ENCODE results near the gene PANK1. TPM values are rescaled to one million over a fixed set of nuclear protein-coding genes. Genes with fewer than 3 reads are reported as not detected.

Gene PANK1
- polyA plus RNA-seq, 2 donors = 1.5 to 2.6 TPM

DNA sequence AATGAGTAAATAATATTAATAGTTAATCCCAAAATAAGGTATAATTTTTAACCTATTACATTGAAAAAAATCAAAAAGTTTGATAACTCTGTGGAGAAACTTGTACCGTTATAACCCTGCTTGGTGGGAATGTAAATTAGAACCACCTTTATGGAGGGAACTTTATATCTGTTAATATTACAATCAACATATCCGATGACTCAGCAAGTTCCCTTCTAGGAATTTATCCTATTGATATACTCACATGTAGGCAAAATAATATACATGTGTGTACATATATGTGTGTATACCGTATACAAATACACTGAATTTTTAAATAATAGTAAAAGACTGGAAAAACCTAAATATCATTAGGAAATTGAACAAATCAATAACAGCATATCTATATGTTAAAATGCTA lies 54.7 kb downstream of the PANK1 start:
- WGBS, 2 donors = 78 to 82% methylated on average over 3 of the region's 3 CpGs
- no peaks in the 10 kb centered on the region for H3K4me1 ChIP-seq (ENCODE audit: control insufficient read depth in 2 of 2, insufficient read depth in 2 of 2, low read length in 1 of 2)
- no peaks in the 10 kb centered on the region for H3K9me3 ChIP-seq (ENCODE audit: control insufficient read depth in 2 of 2, insufficient read depth in 1 of 2, low read depth in 1 of 2, low read length in 1 of 2)
- peaks cover 0 to 2% of the 10 kb centered on the region in 2 donors for H3K36me3 ChIP-seq (ENCODE audit: control insufficient read depth in 2 of 2, insufficient read depth in 2 of 2, low read length in 1 of 2)
- H3K4me3 ChIP-seq (ENCODE audit: low read depth in 1 of 2, low read length in 2 of 2) = no peak overlapping the region
- H3K27me3 ChIP-seq (ENCODE audit: control insufficient read depth in 1 of 2, insufficient read depth in 2 of 2, low read length in 2 of 2) = no peaks in the 10 kb centered on the region
- no peak overlapping the region for H3K27ac ChIP-seq (ENCODE audit: low read depth in 2 of 2, low read length in 1 of 2)

DNA sequence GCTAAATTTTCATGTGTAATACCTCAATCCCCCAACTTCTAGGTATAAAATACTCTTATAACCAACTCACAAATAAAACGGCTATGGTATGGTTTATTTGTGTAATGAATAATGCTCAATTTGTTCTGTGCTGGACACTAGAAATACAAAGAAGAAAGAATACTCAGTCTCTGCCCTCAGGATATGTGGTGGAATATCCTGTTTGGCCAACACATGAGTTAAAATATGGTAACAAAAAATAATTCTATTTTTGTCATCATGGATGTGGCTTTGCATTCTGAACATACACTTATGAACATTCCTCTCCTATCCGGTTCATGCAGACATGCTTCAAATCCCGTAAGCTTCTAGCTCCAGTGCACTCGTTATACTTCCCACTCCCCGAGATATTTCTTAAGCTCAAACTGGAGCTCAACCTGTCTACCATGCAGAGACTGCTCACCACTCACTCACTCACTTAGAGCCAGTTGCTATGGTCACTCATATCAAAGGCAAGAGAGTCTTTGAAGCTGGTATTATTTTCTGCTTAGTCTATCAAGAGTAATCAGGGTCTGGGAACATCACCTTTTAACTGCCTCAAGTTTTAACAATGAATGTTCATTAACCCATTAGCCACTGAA lies 55.8 kb downstream of the PANK1 start:
- Histone ChIP-seq H3K36me3 (ENCODE audit: control insufficient read depth in 2 of 2, insufficient read depth in 2 of 2, low read length in 1 of 2) (peaks cover 2% of the 10 kb centered on the region in 2 donors), H3K4me1 (ENCODE audit: control insufficient read depth in 2 of 2, insufficient read depth in 2 of 2, low read length in 1 of 2) (no peaks in the 10 kb centered on the region), H3K9me3 (ENCODE audit: control insufficient read depth in 2 of 2, insufficient read depth in 1 of 2, low read depth in 1 of 2, low read length in 1 of 2) (no peaks in the 10 kb centered on the region), H3K27me3 (ENCODE audit: control insufficient read depth in 1 of 2, insufficient read depth in 2 of 2, low read length in 2 of 2) (no peaks in the 10 kb centered on the region), H3K27ac (ENCODE audit: low read depth in 2 of 2, low read length in 1 of 2) (no peak overlapping the region), H3K4me3 (ENCODE audit: low read depth in 1 of 2, low read length in 2 of 2) (no peak overlapping the region)
- 74 to 81% methylated on average over 5 of the region's 5 CpGs for WGBS, 2 donors

DNA sequence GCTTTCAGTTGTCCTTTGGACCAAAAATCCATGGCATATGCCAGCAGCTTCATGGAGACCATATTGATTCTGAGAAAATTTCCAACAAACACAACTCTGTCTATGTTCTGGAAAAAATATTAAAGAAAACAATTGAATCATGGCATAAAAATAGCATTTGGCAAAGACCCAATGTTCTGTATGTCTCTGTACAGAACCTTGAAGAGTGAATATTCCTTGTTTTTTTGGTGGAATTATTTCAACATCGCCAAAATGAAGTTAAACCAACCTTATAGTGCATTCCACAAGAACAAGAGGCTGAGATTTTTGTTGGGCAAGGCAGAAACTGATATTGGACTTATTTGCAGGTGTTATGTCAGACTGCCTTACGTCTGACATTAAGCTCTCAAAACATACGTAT lies 56.4 kb downstream of the PANK1 start:
- H3K4me1 ChIP-seq (ENCODE audit: control insufficient read depth in 2 of 2, insufficient read depth in 2 of 2, low read length in 1 of 2) = no peaks in the 10 kb centered on the region
- no peak overlapping the region for H3K27ac ChIP-seq (ENCODE audit: low read depth in 2 of 2, low read length in 1 of 2)
- no peaks in the 10 kb centered on the region for H3K9me3 ChIP-seq (ENCODE audit: control insufficient read depth in 2 of 2, insufficient read depth in 1 of 2, low read depth in 1 of 2, low read length in 1 of 2)
- H3K27me3 ChIP-seq (ENCODE audit: control insufficient read depth in 1 of 2, insufficient read depth in 2 of 2, low read length in 2 of 2) = no peaks in the 10 kb centered on the region
- H3K36me3 ChIP-seq (ENCODE audit: control insufficient read depth in 2 of 2, insufficient read depth in 2 of 2, low read length in 1 of 2) = peaks cover 2% of the 10 kb centered on the region in 2 donors
- H3K4me3 ChIP-seq (ENCODE audit: low read depth in 1 of 2, low read length in 2 of 2) = no peak overlapping the region
- WGBS, 2 donors = 90 to 91% methylated on average over 3 of the region's 3 CpGs

DNA sequence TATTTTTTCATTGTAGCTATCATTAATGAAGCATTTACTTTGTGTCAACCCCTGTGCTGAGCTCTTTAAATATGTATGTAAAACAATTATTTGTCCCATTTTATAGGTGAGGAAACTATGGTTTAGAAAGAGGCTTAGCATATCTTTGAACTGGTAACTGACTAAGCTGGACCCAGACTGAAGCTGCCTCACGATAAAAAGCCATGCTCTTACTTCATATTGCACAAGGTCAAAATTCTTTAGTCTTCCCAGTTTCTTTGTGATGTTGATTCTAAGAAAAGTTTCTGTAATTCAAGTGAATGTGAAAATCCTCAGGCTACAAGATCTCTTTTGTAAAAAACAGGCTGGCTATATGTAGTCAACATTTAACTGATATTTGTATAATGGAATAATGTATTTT lies 63.0 kb downstream of the PANK1 start:
- Histone ChIP-seq H3K36me3 (ENCODE audit: control insufficient read depth in 2 of 2, insufficient read depth in 2 of 2, low read length in 1 of 2) (peaks cover 0 to 2% of the 10 kb centered on the region in 2 donors), H3K4me3 (ENCODE audit: low read depth in 1 of 2, low read length in 2 of 2) (no peak overlapping the region), H3K27me3 (ENCODE audit: control insufficient read depth in 1 of 2, insufficient read depth in 2 of 2, low read length in 2 of 2) (no peaks in the 10 kb centered on the region), H3K9me3 (ENCODE audit: control insufficient read depth in 2 of 2, insufficient read depth in 1 of 2, low read depth in 1 of 2, low read length in 1 of 2) (no peaks in the 10 kb centered on the region), H3K27ac (ENCODE audit: low read depth in 2 of 2, low read length in 1 of 2) (no peak overlapping the region), H3K4me1 (ENCODE audit: control insufficient read depth in 2 of 2, insufficient read depth in 2 of 2, low read length in 1 of 2) (no peaks in the 10 kb centered on the region)
- WGBS, 2 donors = 89 to 97% methylated on average over 1 of the region's 1 CpG

DNA sequence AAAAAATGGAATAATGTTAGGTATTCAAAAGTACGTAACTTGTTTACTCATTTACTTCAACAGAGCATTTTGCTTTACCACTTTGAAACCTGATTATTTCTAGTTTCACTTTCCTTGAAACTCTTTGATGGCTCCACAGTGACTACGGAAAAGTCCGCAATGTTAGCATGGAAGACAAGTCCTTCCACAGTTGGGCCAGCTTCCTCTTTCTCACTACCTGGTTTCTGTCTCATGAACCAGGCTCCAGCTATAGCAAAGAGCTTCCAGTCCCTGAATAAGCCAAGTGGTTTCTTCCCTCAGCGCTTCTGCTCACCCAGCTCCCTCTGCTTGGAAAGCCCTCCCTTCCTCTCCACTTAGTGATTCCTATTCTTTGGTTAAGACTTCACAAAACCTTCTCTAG lies 64.8 kb downstream of the PANK1 start:
- H3K27ac ChIP-seq (ENCODE audit: low read depth in 2 of 2, low read length in 1 of 2) = no peak overlapping the region
- 91 to 93% methylated on average over 4 of the region's 4 CpGs for WGBS, 2 donors
- no peak overlapping the region for H3K4me3 ChIP-seq (ENCODE audit: low read depth in 1 of 2, low read length in 2 of 2)
- H3K27me3 ChIP-seq (ENCODE audit: control insufficient read depth in 1 of 2, insufficient read depth in 2 of 2, low read length in 2 of 2) = no peaks in the 10 kb centered on the region
- no peaks in the 10 kb centered on the region for H3K9me3 ChIP-seq (ENCODE audit: control insufficient read depth in 2 of 2, insufficient read depth in 1 of 2, low read depth in 1 of 2, low read length in 1 of 2)
- peaks cover 0 to 1% of the 10 kb centered on the region in 2 donors for H3K36me3 ChIP-seq (ENCODE audit: control insufficient read depth in 2 of 2, insufficient read depth in 2 of 2, low read length in 1 of 2)
- H3K4me1 ChIP-seq (ENCODE audit: control insufficient read depth in 2 of 2, insufficient read depth in 2 of 2, low read length in 1 of 2) = no peaks in the 10 kb centered on the region

DNA sequence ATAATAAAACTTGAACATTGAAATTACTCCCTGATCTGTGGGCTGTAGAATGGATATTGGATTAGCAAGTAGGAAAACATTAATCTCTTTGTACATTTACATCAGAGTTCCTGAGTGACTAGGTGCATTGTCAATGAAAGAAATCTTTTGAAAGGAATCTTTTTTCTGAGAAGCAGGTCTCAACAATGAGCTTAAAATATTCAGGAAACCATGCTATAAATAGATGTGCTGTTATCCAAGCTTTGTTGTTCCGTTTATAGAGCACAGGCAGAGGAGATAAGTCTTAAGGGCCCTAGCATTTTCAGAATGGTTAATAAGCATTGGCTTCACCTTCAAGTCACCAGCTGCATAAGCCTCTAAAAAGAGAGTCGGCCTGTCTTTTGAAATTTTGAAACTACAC lies 68.3 kb downstream of the PANK1 start:
- WGBS, 2 donors = 86 to 87% methylated on average over 2 of the region's 2 CpGs
- Histone ChIP-seq H3K4me3 (ENCODE audit: low read depth in 1 of 2, low read length in 2 of 2) (no peak overlapping the region), H3K9me3 (ENCODE audit: control insufficient read depth in 2 of 2, insufficient read depth in 1 of 2, low read depth in 1 of 2, low read length in 1 of 2) (no peaks in the 10 kb centered on the region), H3K4me1 (ENCODE audit: control insufficient read depth in 2 of 2, insufficient read depth in 2 of 2, low read length in 1 of 2) (peaks cover 0 to 4% of the 10 kb centered on the region in 2 donors), H3K27ac (ENCODE audit: low read depth in 2 of 2, low read length in 1 of 2) (no peak overlapping the region), H3K27me3 (ENCODE audit: control insufficient read depth in 1 of 2, insufficient read depth in 2 of 2, low read length in 2 of 2) (no peaks in the 10 kb centered on the region), H3K36me3 (ENCODE audit: control insufficient read depth in 2 of 2, insufficient read depth in 2 of 2, low read length in 1 of 2) (no peaks in the 10 kb centered on the region)

DNA sequence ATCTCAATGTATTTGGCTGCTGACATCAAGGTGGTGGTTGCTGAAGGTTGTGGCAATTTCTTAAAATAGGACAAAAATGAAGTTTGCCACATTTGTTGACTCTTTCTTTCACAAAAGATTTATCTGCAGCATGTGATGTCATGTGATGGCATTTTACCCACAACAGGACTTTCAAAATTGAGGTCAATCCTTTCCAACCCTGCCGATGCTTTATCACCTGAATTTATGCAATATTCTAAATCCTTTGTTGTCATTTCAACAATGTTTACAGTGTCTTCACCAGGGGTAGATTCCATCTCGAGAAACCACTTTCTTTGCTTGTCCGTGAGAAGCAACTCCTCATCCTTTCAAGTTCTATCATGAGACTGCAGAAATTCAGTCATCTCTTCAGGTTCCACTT lies 69.0 kb downstream of the PANK1 start:
- Histone ChIP-seq H3K27ac (ENCODE audit: low read depth in 2 of 2, low read length in 1 of 2) (no peak overlapping the region), H3K36me3 (ENCODE audit: control insufficient read depth in 2 of 2, insufficient read depth in 2 of 2, low read length in 1 of 2) (no peaks in the 10 kb centered on the region), H3K4me1 (ENCODE audit: control insufficient read depth in 2 of 2, insufficient read depth in 2 of 2, low read length in 1 of 2) (peaks cover 0 to 4% of the 10 kb centered on the region in 2 donors), H3K9me3 (ENCODE audit: control insufficient read depth in 2 of 2, insufficient read depth in 1 of 2, low read depth in 1 of 2, low read length in 1 of 2) (no peaks in the 10 kb centered on the region), H3K27me3 (ENCODE audit: control insufficient read depth in 1 of 2, insufficient read depth in 2 of 2, low read length in 2 of 2) (no peaks in the 10 kb centered on the region), H3K4me3 (ENCODE audit: low read depth in 1 of 2, low read length in 2 of 2) (no peak overlapping the region)
- WGBS, 2 donors = 92 to 94% methylated on average over 3 of the region's 3 CpGs

DNA sequence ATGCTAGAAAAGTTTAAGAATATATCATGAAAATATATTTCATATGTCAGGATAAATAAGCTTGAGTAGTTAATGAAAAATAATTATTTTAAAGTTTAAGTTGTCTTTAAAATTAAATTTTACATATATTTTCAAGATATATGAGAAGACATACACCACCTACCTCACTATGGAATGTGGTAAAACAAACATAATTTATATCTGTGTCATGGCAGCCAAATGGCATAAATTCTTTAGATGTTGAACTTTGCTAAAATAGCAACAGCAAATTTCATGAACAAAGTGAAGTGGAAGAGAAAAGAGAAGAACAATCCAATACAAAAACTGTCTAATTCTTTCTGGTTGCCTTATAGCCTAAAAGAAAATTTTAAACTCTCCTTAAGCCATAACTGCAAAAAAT lies 70.0 kb downstream of the PANK1 start:
- Histone ChIP-seq H3K36me3 (ENCODE audit: control insufficient read depth in 2 of 2, insufficient read depth in 2 of 2, low read length in 1 of 2) (no peaks in the 10 kb centered on the region), H3K4me3 (ENCODE audit: low read depth in 1 of 2, low read length in 2 of 2) (no peak overlapping the region), H3K27me3 (ENCODE audit: control insufficient read depth in 1 of 2, insufficient read depth in 2 of 2, low read length in 2 of 2) (no peaks in the 10 kb centered on the region), H3K27ac (ENCODE audit: low read depth in 2 of 2, low read length in 1 of 2) (no peak overlapping the region), H3K9me3 (ENCODE audit: control insufficient read depth in 2 of 2, insufficient read depth in 1 of 2, low read depth in 1 of 2, low read length in 1 of 2) (no peaks in the 10 kb centered on the region), H3K4me1 (ENCODE audit: control insufficient read depth in 2 of 2, insufficient read depth in 2 of 2, low read length in 1 of 2) (peaks cover 0 to 4% of the 10 kb centered on the region in 2 donors)

DNA sequence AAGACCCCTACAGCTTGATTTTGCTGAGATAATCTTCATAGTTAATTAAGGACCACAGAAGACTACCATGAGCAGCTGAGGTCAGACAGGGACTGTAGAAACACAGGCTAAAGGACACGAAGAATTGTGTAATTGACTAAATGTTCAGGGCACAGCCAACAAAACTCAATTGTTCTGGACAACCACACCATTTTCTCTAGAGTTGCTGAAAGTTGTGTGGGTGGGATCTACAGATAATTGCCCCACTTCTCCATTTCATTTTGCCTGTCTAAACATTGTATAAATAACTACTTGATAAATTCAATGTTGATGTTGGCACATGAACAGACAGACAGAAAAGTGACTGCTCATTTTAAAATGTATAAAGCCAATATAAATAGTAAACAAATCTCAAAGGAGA lies 70.7 kb downstream of the PANK1 start:
- H3K4me1 ChIP-seq (ENCODE audit: control insufficient read depth in 2 of 2, insufficient read depth in 2 of 2, low read length in 1 of 2) = peaks cover 0 to 4% of the 10 kb centered on the region in 2 donors
- no peaks in the 10 kb centered on the region for H3K36me3 ChIP-seq (ENCODE audit: control insufficient read depth in 2 of 2, insufficient read depth in 2 of 2, low read length in 1 of 2)
- H3K4me3 ChIP-seq (ENCODE audit: low read depth in 1 of 2, low read length in 2 of 2) = no peak overlapping the region
- no peaks in the 10 kb centered on the region for H3K9me3 ChIP-seq (ENCODE audit: control insufficient read depth in 2 of 2, insufficient read depth in 1 of 2, low read depth in 1 of 2, low read length in 1 of 2)
- H3K27ac ChIP-seq (ENCODE audit: low read depth in 2 of 2, low read length in 1 of 2) = no peak overlapping the region
- H3K27me3 ChIP-seq (ENCODE audit: control insufficient read depth in 1 of 2, insufficient read depth in 2 of 2, low read length in 2 of 2) = no peaks in the 10 kb centered on the region
- 48 to 74% methylated on average over 1 of the region's 1 CpG for WGBS, 2 donors

DNA sequence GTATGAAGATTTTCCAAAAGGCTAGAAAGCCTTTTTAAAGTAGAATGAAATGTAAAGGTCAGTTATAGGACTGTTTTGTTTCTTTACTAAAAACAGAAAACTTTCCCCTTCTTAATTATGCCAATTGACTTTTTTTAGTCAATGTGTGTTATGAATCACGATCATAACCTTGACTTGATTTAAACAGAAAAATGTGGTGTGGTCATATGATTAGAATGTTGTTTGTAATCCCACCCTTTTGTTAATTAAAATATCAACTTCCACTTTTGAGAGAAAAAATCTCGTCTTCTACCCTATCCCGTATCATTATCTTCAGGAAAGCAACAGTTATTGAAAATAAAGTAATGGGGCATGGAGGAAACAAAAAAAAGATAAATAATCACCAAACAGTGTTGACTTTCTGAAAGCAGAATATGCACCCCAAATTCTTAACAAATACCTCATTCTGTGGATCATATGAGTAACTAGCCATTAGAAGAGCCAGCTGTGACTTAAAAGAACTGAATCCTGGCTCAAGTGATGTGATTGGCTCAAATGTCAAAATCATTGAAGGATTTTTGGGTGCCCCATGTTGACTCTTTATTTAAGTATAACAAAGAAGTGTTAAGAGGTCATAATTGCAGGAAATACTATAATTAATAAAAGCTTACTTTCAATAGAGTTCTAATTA lies 77.3 kb downstream of the PANK1 start:
- Histone ChIP-seq H3K27ac (ENCODE audit: low read depth in 2 of 2, low read length in 1 of 2) (no peak overlapping the region), H3K36me3 (ENCODE audit: control insufficient read depth in 2 of 2, insufficient read depth in 2 of 2, low read length in 1 of 2) (no peaks in the 10 kb centered on the region), H3K4me1 (ENCODE audit: control insufficient read depth in 2 of 2, insufficient read depth in 2 of 2, low read length in 1 of 2) (no peaks in the 10 kb centered on the region), H3K27me3 (ENCODE audit: control insufficient read depth in 1 of 2, insufficient read depth in 2 of 2, low read length in 2 of 2) (no peaks in the 10 kb centered on the region), H3K4me3 (ENCODE audit: low read depth in 1 of 2, low read length in 2 of 2) (no peak overlapping the region), H3K9me3 (ENCODE audit: control insufficient read depth in 2 of 2, insufficient read depth in 1 of 2, low read depth in 1 of 2, low read length in 1 of 2) (no peaks in the 10 kb centered on the region)
- 65 to 70% methylated on average over 3 of the region's 3 CpGs for WGBS, 2 donors
